Measurements from ENCODE around the gene FRMD5. TPM values are rescaled to one million over a fixed set of nuclear protein-coding genes. Genes with fewer than 3 reads are reported as not detected.

Gene FRMD5
- total RNA-seq, 1 donor from 2014 or later, result 0.12 TPM

DNA sequence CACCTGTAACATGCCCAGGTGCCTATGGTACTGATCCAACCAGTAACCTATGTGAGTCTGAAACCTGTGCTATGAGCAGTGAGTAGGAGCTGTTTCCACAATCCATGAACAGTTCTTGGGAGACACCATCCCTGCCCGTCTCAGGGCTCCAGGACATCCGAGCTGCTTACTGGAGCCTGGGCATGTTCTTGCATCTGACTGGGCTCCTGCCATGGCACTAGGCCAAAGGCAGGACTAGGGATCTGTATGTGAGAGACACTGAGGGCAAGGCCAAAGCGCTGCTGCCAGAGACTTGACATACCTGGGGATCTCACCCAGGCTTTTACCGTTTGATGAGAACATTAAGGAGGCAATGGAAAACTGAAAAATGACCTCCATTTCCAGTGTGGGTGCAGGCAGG lies 308.5 kb downstream of the FRMD5 start:
- no peaks in the 10 kb centered on the region for H3K4me1 ChIP-seq
- TF ChIP-seq, protein P1, sequence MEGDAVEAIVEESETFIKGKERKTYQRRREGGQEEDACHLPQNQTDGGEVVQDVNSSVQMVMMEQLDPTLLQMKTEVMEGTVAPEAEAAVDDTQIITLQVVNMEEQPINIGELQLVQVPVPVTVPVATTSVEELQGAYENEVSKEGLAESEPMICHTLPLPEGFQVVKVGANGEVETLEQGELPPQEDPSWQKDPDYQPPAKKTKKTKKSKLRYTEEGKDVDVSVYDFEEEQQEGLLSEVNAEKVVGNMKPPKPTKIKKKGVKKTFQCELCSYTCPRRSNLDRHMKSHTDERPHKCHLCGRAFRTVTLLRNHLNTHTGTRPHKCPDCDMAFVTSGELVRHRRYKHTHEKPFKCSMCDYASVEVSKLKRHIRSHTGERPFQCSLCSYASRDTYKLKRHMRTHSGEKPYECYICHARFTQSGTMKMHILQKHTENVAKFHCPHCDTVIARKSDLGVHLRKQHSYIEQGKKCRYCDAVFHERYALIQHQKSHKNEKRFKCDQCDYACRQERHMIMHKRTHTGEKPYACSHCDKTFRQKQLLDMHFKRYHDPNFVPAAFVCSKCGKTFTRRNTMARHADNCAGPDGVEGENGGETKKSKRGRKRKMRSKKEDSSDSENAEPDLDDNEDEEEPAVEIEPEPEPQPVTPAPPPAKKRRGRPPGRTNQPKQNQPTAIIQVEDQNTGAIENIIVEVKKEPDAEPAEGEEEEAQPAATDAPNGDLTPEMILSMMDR (IDR thresholded peaks at IDR 0.05), result no peak
- intact Hi-C loops (cut with DNase I), result no loop called here

DNA sequence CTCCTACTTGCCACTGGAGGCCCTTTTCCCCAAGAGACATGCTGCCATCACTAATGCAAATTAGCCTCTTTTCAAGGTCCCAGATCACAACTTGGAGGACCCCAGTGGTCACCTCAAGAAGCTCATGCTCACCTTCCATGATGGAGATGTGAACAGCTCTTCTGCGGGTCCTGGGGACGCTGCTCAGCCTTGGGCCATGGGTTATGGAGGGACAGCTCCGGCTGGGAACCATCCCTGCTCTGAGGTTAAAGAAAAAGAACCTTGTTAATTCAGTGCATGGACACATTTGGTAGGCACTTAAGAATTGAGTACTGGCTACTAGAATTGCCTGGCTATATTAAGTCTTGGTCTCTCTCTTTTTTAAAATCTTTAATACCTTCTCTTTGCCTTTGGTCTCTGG lies 311.5 kb downstream of the FRMD5 start:
- TF ChIP-seq, protein P1 (IDR thresholded peaks at IDR 0.05), result no peak
- H3K27ac ChIP-seq, result no peak overlapping the region
- ATAC-seq, result no peak
- H3K27me3 ChIP-seq (ENCODE audit: low read depth), result no peaks in the 10 kb centered on the region
- H3K4me3 ChIP-seq, result no peak overlapping the region
- no peak for DNase-seq
- H3K4me1 ChIP-seq, result no peaks in the 10 kb centered on the region
- H3K36me3 ChIP-seq, result no peaks in the 10 kb centered on the region
- no peaks in the 10 kb centered on the region for H3K9me3 ChIP-seq
- intact Hi-C loops (cut with DNase I), result no loop called here

More for the DNA sequence above, 308.5 kb downstream of the FRMD5 start:
- Histone ChIP-seq H3K36me3 (no peaks in the 10 kb centered on the region), H3K27ac (no peak overlapping the region), H3K27me3 (ENCODE audit: low read depth) (no peaks in the 10 kb centered on the region), H3K4me3 (no peak overlapping the region), H3K9me3 (no peaks in the 10 kb centered on the region)
- no peak for ATAC-seq
- no peak for DNase-seq

DNA sequence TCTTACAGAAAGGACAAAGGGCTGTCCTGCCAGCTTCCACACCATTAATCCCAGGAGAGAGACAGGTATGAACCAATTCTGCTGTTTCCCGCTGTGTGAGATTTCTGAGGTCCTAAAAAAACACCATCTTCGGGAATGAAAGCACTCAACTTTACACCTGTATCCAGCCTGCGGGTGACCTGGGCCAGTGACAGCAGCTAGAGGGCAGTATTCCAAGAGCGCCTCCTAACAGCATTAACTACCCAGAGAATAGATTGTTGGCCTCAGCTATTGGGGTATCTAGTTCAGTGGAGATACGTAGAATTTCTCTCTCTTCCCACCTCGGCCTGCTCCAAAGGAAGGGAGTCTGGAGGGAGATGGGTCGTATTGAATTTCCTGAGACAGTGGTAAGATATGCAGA lies 313.1 kb downstream of the FRMD5 start:
- Histone ChIP-seq H3K36me3 (no peaks in the 10 kb centered on the region), H3K27ac (no peak overlapping the region), H3K9me3 (no peaks in the 10 kb centered on the region), H3K4me1 (no peaks in the 10 kb centered on the region), H3K27me3 (ENCODE audit: low read depth) (no peaks in the 10 kb centered on the region), H3K4me3 (no peak overlapping the region)
- TF ChIP-seq, protein P1 (IDR thresholded peaks at IDR 0.05), result peak; percentile 11
- ATAC-seq (no peak), DNase-seq (no peak)
- intact Hi-C loops (cut with DNase I), result no loop called here

DNA sequence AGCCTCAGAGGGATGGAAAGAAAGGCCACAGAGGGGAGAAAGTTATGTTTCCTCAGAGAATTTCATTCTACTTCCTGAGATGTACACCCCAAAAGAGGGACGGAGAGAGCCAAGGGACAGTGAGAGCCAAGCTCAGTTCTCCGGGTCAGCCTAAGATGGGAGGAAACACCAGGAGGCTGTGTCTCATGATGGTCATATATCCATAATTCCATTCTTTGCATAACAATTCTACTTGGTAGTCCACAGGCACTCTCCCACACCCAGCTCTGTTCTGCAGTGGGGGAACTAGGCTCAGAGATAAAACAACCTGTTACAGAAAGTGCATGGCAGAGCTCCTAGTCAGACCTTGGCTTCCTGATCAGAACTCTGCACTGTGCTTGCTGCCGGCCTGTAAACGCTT lies 313.8 kb downstream of the FRMD5 start:
- Histone ChIP-seq H3K9me3 (no peaks in the 10 kb centered on the region), H3K36me3 (no peaks in the 10 kb centered on the region), H3K4me1 (no peaks in the 10 kb centered on the region), H3K4me3 (no peak overlapping the region), H3K27me3 (ENCODE audit: low read depth) (no peaks in the 10 kb centered on the region), H3K27ac (no peak overlapping the region)
- TF ChIP-seq, protein P1 (IDR thresholded peaks at IDR 0.05), result no peak
- intact Hi-C loops (cut with DNase I), result no loop called here
- ATAC-seq (no peak), DNase-seq (no peak)

DNA sequence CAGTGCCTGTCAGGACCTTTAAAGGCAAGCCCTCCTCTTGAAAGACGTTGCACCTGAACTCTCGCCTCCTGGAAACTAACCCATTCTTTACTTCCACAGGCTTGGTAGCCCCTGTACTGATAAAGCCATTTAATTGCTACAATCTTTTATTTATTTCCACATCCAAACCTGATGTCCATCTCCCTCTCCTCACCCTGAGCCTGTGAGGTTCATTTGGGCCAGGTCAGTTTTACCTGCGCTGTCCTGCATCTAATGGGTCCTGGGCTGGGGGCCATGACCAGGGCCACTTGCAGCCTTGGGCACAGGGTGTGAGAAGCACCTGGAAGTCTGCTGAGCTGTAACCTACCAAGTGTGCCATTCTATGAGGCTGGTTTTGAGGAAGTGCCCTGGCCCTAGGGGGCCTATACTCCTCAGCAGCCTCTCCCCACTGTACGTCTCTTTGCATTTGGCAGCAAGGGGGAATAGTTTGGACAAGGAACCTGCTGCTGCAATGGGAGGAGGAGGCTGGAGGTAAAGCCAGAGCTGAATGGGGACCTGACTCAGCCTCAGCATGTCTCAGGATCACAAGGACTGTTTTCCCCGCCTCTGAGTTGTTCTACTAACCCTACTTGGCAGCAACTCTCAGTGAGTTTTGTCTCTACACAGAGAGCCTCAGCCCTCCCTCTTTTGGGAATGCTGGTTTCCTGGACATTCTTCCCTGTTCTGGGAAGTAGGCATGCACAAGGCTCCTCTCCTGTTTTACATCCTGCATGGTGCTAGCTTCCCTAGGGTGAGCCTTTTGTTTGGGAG lies 314.5 kb downstream of the FRMD5 start:
- Histone ChIP-seq H3K9me3 (no peaks in the 10 kb centered on the region), H3K27me3 (ENCODE audit: low read depth) (no peaks in the 10 kb centered on the region), H3K4me3 (no peak overlapping the region), H3K27ac (no peak overlapping the region), H3K36me3 (no peaks in the 10 kb centered on the region), H3K4me1 (no peaks in the 10 kb centered on the region)
- DNase-seq, result no peak
- TF ChIP-seq, protein P1 (IDR thresholded peaks at IDR 0.05), result no peak
- intact Hi-C loops (cut with DNase I), result no loop called here
- ATAC-seq, result no peak

Measured in lower lobe of right lung (tissue), 2 donors.